ENCODE results near the gene VAMP3. TPM values are rescaled to one million over a fixed set of nuclear protein-coding genes. Genes with fewer than 3 reads are reported as not detected.

Gene VAMP3
- total and polyA plus RNA-seq, 2 donors (not counting 3 experiments of a cell fraction or from before 2014, with no cell fraction given): 100 to 137 TPM

DNA sequence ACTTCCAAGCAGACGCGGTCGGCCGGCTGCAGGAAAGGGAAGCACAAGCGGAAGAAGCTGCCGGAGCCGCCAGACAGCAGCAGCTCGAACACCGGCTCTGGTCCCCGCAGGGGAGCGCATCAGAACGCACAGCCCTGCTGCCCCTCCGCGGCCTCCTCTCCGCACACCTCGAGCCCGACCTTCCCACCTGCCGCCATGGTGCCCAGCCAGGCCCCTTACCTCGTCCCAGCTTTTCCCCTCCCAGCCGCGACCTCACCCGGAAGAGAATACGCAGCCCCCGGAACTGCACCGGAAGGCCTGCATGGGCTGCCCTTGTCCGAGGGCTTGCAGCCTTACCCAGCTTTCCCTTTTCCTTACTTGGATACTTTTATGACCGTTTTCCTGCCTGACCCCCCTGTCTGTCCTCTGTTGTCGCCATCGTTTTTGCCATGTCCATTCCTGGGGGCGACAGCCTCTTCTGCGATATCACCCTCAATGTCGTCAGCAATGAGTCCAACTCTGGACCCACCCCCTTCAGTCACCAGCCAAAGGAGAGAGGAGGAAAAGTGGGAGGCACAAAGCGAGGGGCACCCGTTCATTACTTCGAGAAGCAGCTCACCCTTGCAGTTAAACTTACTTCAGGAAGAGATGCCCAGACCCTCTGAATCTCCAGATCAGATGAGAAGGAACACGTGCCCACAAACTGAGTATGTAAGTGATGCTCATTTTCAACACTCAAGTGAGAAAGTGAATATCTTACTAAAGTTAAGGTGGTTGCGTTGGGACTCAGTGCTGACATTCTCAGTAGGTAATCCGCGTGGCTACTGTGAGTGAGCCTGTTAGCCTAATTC lies 56.2 kb downstream of the VAMP3 start:
- H3K27ac ChIP-seq (ENCODE audit: insufficient read depth, low read depth, low read length): peak overlapping the region; percentile 7
- FAIRE-seq: no peak
- no peaks in the 10 kb centered on the region for H3K27me3 ChIP-seq (ENCODE audit: control insufficient read depth in 2 of 2, insufficient read depth in 2 of 2, low read length in 2 of 2)
- H4K20me1 ChIP-seq (replicated peaks; ENCODE audit: control insufficient read depth, extremely low read depth, insufficient read depth, low read length): no peaks in the 10 kb centered on the region
- dilution Hi-C loops (cut with MboI; ENCODE audit: extremely low pct_ligation_motif_present, low sequenced_read_pairs): no loop called here
- TF ChIP-seq, protein P1, sequence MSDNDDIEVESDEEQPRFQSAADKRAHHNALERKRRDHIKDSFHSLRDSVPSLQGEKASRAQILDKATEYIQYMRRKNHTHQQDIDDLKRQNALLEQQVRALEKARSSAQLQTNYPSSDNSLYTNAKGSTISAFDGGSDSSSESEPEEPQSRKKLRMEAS (IDR thresholded peaks at IDR 0.05; ENCODE audit: insufficient read depth, insufficient read length): no peak
- TF ChIP-seq FOS (IDR thresholded peaks at IDR 0.05; ENCODE audit: borderline replicate concordance, insufficient read depth, low read length) (no peak), GATA2 (IDR thresholded peaks at IDR 0.05; ENCODE audit: insufficient read depth, insufficient read length, low read depth, low read length) (no peak), JUN (IDR thresholded peaks at IDR 0.05; ENCODE audit: borderline replicate concordance, insufficient read depth, insufficient read length, low read depth) (no peak), POLR2AphosphoS5 (IDR thresholded peaks at IDR 0.05; ENCODE audit: insufficient read depth, low read depth, low read length) (no peak), MYC (IDR thresholded peaks at IDR 0.05; ENCODE audit: low read depth, low read length) (no peak), POLR2A (IDR thresholded peaks at IDR 0.05; ENCODE audit: low read depth, low read length) (no peak), EZH2 (IDR thresholded peaks at IDR 0.05; ENCODE audit: borderline replicate concordance, low read depth, low read length, severe bottlenecking) (no peak)
- TF ChIP-seq, protein P2, sequence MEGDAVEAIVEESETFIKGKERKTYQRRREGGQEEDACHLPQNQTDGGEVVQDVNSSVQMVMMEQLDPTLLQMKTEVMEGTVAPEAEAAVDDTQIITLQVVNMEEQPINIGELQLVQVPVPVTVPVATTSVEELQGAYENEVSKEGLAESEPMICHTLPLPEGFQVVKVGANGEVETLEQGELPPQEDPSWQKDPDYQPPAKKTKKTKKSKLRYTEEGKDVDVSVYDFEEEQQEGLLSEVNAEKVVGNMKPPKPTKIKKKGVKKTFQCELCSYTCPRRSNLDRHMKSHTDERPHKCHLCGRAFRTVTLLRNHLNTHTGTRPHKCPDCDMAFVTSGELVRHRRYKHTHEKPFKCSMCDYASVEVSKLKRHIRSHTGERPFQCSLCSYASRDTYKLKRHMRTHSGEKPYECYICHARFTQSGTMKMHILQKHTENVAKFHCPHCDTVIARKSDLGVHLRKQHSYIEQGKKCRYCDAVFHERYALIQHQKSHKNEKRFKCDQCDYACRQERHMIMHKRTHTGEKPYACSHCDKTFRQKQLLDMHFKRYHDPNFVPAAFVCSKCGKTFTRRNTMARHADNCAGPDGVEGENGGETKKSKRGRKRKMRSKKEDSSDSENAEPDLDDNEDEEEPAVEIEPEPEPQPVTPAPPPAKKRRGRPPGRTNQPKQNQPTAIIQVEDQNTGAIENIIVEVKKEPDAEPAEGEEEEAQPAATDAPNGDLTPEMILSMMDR (IDR thresholded peaks at IDR 0.05; ENCODE audit: extremely low read depth in 1 of 2, insufficient read depth in 1 of 2, low read depth in 1 of 2, low read length in 2 of 2): no peak
- H3K79me2 ChIP-seq (ENCODE audit: control insufficient read depth, insufficient read depth, low read length): no peaks in the 10 kb centered on the region
- DNase-seq (ENCODE audit: low read depth, low spot score): peak; percentile 15
- intact Hi-C loops (cut with micrococcal nuclease): no loop called here
- peak overlapping the region in 2 of 3 experiments; percentile 28 to 75 for H3K4me3 ChIP-seq (replicated peaks in 1 of 3; ENCODE audit: insufficient read depth in 1 of 3, low read depth in 1 of 3, low read length in 3 of 3)
- H2AFZ ChIP-seq (ENCODE audit: low read depth, low read length): no peak overlapping the region
- BruUV-seq (replicated peaks): TSS peak; percentile 53
- H3K9me1 ChIP-seq (replicated peaks; ENCODE audit: control insufficient read depth, extremely low read depth, insufficient read depth, low read length): no peaks in the 10 kb centered on the region
- ChIA-PET POLR2A (no interaction called here), CTCF (interaction anchor here (1.2 to 2.1 kb wide), 3 partner anchors 10 to 20 kb away, joined by 3 to 5 read pairs (median 3); no protein-coding TSS in a partner anchor)
- no peaks in the 10 kb centered on the region for H3K36me3 ChIP-seq (ENCODE audit: control insufficient read depth in 2 of 2, extremely low read depth in 1 of 2, insufficient read depth in 2 of 2, low read length in 2 of 2)
- peak overlapping the region; percentile 73 for H3K4me2 ChIP-seq (ENCODE audit: insufficient read depth, low read length)
- no peaks in the 10 kb centered on the region for H3K9me3 ChIP-seq (replicated peaks; ENCODE audit: control insufficient read depth, insufficient read depth, low read length)
- peak overlapping the region; percentile 33 for H3K9ac ChIP-seq (replicated peaks; ENCODE audit: extremely low read depth, insufficient read depth, low read length)
- no peaks in the 10 kb centered on the region for H3K4me1 ChIP-seq (ENCODE audit: control insufficient read depth, extremely low read depth, insufficient read depth, low read length)

Other genes with a start within 250 kb of the VAMP3 start
- gene PER3, start 13.0 kb downstream of the VAMP3 start, total RNA-seq: 2.6 and 3.6 TPM in 2 replicates
- 2.3 and 2.5 TPM in 2 replicates for gene PER3, start 13.0 kb downstream of the VAMP3 start, polyA plus RNA-seq
- not detected in 2 replicates for gene UTS2, start 81.8 kb downstream of the VAMP3 start, total RNA-seq
- gene UTS2, start 81.8 kb downstream of the VAMP3 start, polyA plus RNA-seq: not detected in 2 replicates
- gene TNFRSF9, start 169.5 kb downstream of the VAMP3 start, total RNA-seq: 0.22 TPM in 1 of 2 replicates, not detected in the other
- gene TNFRSF9, start 169.5 kb downstream of the VAMP3 start, polyA plus RNA-seq: 0.15 and 0.27 TPM in 2 replicates
- gene PARK7, start 190.4 kb downstream of the VAMP3 start, total RNA-seq: 289 and 294 TPM in 2 replicates
- 150 and 203 TPM in 2 replicates for gene PARK7, start 190.4 kb downstream of the VAMP3 start, polyA plus RNA-seq

All from endothelial cell of umbilical vein (primary cell).